Measurements from ENCODE around the gene DDX54.
"Not testable (repeated sequence)": the region's sequence is repeated elsewhere in the genome, so short reads cannot be mapped to it uniquely, and the experiment has no call there.

The DDX54 gene

DNA sequence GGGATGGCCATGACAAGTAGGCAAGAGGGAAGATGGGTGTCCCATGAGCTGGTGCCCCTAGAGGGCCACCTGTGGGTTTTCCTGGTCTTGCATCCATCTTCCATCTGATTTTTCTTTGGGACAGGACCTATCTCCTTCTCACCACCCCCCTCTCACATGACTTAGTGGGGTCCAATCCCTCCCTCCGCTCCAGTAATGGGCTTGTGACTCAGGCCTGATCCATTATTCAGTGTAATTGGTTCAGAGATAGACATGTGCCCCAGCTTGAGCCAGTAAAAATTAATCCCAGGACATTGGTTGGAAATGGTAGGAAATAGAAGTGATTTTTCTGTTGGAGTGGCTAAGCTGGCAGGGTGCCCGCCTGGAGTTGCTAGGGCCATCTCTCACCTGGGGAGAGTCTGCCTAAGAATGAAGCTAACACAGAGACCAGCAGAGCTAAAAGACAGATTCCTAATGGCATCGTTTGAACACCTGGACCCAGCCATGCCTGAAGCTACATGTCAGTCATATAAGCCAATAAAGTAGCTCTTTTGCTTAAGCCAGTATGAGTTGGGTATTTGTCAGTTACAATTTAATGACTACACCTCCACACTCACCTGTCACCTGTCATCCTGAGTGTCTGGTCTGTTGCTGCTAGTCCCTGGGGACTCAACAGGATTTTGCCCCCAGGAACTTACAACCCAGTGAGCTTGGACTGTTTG is 64.5 kb downstream of the DDX54 start:
- DNase-seq (ENCODE audit: low read depth in 3 of 3, low spot score in 1 of 3) = no peak

DNA sequence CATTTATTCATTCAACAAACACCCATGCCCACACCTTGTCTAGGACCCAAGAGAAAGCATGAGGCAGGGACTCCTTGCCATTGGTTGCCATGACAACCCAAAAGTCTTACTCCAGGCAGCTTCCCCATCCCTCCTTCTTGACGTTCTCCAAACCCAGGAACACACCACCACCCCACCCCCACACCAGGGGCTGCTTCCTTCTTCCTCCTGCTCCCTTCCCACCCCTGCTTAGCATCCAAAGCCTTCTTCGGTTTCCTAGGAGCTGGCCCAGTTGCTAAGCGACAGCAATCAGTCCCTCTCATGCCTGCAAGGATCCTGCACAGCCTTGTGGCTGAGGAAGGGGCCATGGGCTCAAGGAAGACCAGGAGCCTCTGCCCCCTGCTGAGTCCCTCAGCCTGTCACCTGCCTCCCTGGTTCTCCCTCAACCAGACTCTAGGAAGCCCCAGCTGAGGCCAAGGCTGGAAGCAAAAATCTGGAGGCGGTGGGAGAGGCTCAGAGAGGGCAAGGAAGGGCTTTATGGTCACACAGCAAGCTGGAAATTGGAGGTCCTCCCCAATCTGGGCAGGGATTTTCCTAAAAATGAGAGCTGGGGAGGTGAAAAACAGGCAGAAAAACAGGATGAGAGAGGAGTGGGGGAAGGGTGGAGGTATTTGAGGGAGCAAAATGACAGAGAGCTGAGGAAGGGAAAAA is 65.2 kb downstream of the DDX54 start:
- DNase-seq (ENCODE audit: low read depth in 3 of 3, low spot score in 1 of 3) = no peak

DNA sequence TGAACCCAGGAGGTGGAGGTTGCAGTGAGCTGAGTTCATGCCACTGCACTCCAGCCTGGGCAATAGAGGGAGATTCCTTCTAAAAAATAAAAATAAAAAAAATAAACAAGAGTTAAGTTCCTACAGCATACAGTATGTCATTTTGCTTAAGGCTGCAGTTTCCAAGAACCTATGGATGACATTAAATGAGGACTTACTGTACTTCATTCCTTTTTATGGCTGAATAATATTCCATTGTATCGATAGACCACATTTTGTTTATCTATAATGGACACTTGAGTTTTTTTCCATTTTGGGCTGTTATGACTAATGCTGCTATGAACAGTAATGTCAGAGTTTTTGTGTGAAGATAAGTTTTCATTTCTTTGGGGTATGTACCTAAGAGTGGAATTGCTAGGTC is 67.1 kb downstream of the DDX54 start:
- no peak for DNase-seq (ENCODE audit: low read depth in 3 of 3, low spot score in 1 of 3)

DNA sequence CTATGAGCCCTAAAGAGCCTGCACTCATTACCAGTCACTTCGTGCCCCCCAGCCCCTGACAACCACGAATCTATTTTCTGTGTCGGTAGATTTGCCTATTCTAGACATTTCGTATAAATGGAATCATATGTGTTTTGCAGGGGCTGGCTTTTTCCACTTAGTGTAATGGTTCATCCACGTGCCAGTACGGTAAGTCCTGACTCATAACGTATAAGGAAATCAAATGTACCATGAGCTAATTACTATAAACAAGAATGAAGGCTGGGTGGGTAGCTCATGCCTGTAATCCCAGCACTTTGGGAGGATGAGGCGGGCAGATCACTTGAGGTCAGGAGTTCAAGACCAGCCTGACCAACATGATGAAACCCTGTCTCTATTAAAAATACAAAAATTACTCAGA is 67.6 kb downstream of the DDX54 start:
- DNase-seq (ENCODE audit: low read depth in 3 of 3, low spot score in 1 of 3) = not testable (repeated sequence)

DNA sequence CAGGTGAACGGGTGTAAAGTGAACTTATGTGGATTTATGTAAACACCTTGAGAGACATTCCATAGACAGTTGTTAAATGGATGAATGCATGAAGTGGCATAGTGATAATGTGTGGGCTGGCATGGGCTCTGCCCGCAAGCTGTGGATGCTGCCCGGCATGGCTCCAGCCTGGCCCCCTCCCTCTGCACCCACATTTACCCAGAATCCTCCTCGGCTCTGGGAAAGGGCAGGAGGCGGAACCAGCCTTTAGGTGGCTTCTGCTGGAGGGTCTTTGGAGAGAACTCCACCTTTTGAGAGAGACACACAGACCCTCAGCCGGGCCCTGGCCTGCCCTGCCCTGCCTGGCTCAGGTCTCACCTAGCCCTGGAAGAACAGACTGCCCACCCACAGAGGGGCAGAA is 68.4 kb downstream of the DDX54 start:
- DNase-seq (ENCODE audit: low read depth in 3 of 3, low spot score in 1 of 3) = no peak

DNA sequence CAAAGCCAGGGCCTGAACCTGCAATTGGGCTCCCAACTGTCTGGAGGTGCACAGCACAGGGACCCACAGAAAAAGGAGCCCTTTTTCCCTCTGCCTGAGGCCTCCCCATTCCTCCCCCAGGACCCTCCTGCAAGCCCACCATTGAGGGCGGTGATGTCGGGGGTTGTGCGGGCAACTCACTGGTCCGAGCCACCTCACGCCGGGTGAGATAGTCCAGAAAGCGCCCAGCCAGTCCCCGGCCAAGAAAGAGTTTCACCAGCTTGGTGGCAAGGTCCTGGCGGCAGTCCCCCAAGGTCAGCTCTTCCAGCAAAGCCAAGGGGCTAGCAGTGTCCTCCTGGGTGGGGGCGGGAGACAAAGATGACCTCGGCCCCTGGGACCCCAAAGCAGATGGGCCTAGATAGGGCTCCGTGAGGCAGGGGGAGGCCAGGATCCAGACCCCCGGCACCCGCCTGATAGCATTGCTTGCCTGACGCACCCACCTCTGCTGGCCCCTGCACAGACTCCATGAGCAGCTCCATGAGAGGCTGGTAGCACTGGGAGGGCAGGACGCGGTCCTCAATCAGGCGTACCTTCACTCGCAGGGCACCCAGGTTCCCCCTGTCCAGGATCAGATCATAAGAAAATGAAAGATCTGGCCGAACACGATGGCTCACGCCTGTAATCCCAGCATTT is 69.7 kb downstream of the DDX54 start:
- no peak for DNase-seq (ENCODE audit: low read depth in 3 of 3, low spot score in 1 of 3)

DNA sequence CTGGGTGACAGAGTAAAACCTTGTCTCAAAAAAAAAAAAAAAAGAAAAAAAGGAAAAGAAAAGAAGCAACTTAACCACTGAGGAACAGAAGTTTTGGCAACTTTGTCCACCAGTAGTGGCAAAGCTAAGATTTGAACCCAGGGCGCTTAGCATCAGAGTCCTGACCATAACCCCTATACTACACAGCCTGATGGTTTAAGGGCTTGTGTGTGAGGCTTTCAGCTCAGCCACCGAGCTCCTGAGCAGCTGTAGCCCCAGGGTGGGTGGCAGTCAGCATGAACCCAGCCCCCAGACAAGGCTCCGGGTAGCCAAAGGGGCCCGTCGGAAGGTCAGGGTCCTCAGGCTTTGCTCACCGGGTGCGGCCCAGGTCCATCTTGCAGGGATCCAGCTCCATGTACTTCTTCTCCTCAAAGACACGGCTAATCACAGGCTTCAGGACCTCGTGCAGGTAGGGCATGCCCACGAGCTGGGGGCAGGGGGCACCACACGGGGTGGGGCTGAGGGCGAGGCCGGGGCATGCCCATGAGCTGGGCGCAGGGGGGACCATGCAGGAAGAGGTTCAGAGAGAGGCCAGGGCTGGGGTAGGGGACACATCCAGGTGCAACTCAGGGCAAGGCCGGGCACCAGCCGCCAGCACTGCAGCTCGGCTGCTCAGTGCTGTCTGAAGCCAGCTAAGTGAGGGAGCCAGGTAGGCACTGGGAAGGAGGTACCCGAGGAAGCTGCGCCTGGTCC is 70.7 kb downstream of the DDX54 start:
- DNase-seq (ENCODE audit: low read depth in 3 of 3, low spot score in 1 of 3) = no peak

DNA sequence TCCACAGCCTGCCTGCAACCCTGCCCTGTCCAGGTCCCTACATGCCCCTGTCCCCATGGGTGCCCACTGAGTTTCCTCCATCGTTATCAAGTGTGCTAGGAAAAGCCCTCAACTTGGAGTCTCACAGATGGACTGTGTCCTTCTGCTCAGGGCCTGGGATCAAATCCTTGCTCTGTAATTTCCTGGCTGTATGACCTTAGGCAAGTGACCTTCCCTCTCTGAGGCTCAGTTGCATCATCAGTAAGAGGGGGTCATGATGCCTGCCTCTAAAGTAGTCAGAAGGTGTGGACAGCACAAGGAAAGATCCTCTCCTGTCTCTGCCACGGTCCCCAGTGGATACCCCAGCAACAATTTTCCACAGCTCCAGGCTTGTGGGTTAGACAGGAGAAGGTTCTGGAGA is 71.9 kb downstream of the DDX54 start:
- no peak for DNase-seq (ENCODE audit: low read depth in 3 of 3, low spot score in 1 of 3)

DNA sequence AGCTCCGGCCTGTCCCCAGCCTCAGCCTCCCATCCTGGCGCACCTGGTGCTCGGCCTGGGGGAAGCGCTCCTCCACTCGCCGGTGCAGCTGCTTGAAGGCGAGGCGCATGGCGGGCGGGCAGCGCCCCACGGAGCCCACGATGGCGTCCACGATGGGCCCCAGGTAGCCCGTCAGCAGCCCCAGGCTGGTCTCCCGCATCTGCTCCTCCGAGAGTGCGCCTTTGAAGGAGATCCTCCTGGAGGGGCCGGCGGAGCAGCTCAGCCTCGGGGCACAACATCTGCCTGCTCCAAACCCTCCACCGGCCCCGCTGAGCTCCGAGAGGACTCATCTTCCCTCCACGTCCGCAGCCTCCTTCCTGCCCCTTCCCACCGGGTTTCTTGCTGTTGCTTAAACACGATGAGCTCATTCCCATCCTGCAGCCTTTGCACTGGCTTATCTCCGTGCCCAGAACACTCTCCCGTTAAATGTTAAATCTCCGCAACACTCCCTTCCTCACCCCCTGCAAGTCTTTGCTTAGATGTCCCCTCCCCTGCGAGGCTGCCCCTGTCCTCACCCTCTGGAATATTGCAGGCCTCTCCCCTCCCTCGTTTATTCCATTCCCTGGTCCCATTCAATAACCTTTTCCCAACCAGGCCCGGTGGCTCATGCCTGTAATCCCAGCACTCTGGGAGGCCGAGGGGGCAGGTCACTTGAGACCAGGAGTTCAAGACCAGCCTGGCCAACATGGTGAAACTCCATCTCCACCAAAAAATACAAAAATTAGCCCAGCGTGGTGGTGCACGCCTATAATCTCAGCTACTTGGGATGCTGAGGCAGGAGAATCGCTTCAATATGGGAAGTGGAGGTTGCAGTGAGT is 73.0 kb downstream of the DDX54 start:
- DNase-seq (ENCODE audit: low read depth in 3 of 3, low spot score in 1 of 3) = no peak

DNA sequence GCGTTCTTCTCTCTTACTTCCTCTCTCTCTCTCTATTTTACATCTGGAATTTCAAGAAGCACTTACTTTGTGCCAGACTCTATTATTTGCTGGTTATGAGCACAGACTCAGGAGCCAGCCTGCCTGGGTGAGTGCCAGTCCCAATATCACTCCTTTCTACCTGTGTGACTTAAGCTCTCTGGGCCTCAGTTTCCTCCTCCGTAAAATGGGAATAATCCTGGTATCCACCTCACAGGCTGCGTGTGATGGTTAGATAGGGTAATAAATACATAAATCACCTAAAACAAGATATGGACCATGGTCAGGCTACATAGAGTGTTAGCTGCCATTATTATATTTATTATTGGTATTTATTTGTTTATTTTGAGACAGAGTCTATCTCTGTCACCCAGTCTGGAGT is 74.0 kb downstream of the DDX54 start:
- no peak for DNase-seq (ENCODE audit: low read depth in 3 of 3, low spot score in 1 of 3)

DNA sequence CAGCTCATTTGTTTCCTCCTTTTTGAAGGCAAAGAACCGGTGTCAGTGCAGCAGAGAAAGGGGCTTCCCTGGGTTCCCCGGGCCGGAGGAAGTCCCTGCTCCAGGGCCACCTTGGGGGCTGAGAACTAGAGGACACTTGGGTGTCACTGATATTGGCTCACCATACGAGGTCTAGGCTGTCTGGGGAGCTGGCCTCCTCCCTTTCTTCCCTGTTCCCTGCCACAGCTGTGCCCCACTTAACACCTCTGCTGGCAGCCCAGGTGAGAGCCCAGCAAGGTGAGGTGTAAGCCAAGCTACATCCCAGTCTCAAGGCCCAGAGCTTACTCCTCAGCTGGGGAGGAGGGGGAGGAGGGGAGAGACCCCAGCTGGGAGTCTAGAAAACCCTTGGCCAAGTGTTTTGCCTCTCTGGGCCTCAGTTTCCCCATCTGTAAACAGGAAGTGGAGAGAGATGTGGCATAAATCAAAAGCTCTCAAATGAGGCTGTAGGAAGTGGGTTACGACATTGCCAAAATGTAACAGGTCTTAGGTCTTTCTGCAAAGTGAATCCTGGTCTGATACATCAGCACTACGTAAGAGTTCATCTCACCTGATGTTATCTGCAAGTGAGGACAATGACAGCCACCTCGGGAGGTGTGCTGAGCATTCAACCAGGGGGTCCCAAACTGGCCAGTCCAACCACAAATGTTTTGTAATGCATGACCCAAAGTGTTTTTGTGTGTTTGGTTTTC is 75.2 kb downstream of the DDX54 start:
- no peak for DNase-seq (ENCODE audit: low read depth in 3 of 3, low spot score in 1 of 3)

DNA sequence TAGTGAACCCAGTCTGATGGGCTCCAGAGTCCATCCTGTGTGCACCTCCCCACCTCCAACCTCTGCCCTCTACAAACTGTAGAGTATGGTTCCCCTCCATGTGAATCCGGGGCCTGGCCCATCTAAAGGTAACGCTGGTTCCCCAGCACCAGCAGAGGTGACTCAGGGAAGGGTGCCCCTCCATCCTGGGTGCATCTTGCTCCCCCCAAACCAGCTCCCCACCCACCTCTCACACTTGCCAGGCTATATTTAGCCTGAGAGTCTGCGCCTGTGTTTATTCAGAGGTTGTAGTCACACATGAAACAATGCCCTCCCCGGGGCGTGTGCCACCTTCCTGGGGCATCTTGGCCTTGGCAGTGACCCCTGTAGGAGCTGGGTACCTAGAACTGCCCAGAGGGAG is 75.9 kb downstream of the DDX54 start:
- DNase-seq (ENCODE audit: low read depth in 3 of 3, low spot score in 1 of 3) = no peak

DNA sequence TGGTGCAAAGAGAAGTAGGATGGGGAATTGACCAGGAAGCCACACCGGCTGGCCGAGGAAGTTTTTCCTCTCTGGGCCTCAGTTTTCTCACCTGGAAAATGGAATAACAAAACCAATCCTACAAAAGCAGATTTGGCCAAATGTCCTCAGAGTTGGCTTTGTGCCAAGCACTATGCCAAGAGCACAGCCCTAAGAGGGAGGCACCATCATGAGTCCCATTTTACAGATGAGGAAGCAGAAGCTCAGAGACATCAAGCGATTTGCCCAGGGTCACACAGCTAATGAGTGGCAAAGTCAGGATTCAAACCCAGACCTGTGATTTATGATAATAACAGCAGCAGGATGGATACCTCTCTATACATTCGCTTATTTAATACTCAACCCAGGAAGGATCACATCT is 77.0 kb downstream of the DDX54 start:
- DNase-seq (ENCODE audit: low read depth in 3 of 3, low spot score in 1 of 3) = no peak
